WERI-Rb-1 (cell line): ENCODE data around the gene PIAS1.

Experiments used
- DNase-seq: peaks from one replicate; pipeline ENCODE4 v3.0.0-alpha.2; 2020
- H3K27ac ChIP-seq: fragments of 250-450 bp; sonication (Bioruptor Pico); 2 replicates; pipeline ENCODE4 v1.5.1; 2020; ENCODE audit warnings: mild to moderate bottlenecking, moderate library complexity
- H3K27me3 ChIP-seq: fragments of 250-450 bp; sonication (Bioruptor Pico); 2 replicates; pipeline ENCODE4 v1.5.1; 2021; ENCODE audit warnings: mild to moderate bottlenecking, low read depth, moderate library complexity; ENCODE audit not compliant: insufficient read depth, severe bottlenecking
- H3K36me3 ChIP-seq: fragments of 250-450 bp; sonication (Bioruptor Pico); 2 replicates; pipeline ENCODE4 v1.5.1; 2020; ENCODE audit warnings: mild to moderate bottlenecking, moderate library complexity
- H3K4me3 ChIP-seq: 2 replicates; pipeline ENCODE4 v1.5.1; 2011; ENCODE audit warnings: low read depth, mild to moderate bottlenecking, control low read depth, low read length
- H3K9me3 ChIP-seq: fragments of 250-450 bp; sonication (Bioruptor Pico); 2 replicates; pipeline ENCODE4 v1.5.1; 2021; ENCODE audit warnings: mild to moderate bottlenecking, moderate library complexity; ENCODE audit not compliant: severe bottlenecking
- CTCF ChIP-seq: IDR thresholded peaks from 2 replicates; pipeline ENCODE4 v1.5.1; 2011; ENCODE audit warnings: low read depth, mild to moderate bottlenecking, control low read depth, inconsistent platforms, low read length

Gene PIAS1

DNA sequence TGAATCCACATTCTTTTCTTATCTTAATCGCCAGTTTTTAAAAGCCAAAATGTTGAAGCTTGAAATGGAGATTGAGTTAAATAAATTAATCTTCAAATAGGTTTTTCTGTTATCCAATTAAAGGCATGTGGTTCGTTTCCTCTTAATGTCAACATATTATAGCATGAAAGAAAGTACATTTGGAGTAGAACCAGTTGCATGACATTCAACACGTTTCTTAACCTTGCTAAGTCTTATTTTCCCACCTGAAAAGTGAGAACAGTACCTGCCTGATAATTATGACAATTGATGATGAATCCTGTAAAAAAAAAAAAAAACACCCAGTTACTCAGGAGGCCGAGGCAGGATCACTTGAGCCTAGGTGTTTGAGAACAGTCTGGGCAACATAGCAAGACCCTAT, 29.3 kb downstream of the PIAS1 start:
- Histone ChIP-seq H3K36me3 (peaks cover 8% of the 10 kb centered on the region), H3K4me3 (no peak overlapping the region), H3K27me3 (no peaks in the 10 kb centered on the region), H3K27ac (no peak overlapping the region), H3K9me3 (no peaks in the 10 kb centered on the region)
- TF ChIP-seq CTCF: no peak
- DNase-seq: no peak

DNA sequence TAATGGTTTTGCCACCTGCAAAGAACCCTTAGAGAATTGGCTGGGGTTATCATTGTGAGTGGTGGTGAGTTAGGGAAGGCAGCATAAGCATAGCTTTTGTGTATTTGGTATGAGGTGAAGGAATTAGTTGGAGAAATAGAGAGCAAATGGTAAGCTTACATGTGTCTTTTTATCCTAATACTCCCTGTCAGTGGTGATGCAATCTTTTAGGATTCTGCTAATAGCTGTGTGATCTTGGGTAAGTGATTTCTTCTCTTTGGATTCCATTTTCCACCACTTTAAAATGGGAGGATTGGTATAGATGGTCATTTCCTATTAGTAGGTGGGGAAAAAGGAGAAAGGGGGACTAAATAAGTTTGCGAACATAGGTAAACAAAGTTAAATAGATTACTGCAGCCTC, 30.9 kb downstream of the PIAS1 start:
- no peak overlapping the region for H3K27ac ChIP-seq
- no peaks in the 10 kb centered on the region for H3K9me3 ChIP-seq
- no peak overlapping the region for H3K4me3 ChIP-seq
- H3K27me3 ChIP-seq: no peaks in the 10 kb centered on the region
- no peak for TF ChIP-seq CTCF
- DNase-seq: no peak
- H3K36me3 ChIP-seq: peaks cover 12% of the 10 kb centered on the region

DNA sequence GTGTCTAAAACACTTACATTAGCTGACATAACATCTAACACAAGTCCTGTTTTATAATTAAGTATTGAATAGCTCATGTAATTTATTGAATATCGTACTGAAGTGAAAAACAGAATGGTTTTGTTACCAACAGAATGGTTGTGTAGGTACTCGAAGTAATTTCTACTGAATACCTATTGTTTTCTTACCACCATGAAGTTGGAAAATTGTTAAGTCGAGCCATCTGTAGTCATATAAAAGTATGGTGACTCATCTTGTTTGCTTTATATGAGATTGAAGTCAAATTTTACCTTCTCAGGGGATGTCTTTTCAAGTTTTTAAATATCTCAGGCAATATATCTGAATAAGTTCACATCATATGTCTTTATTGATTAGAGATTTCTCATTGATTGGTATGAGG, 37.6 kb downstream of the PIAS1 start:
- peaks cover 30% of the 10 kb centered on the region for H3K36me3 ChIP-seq
- DNase-seq: no peak
- TF ChIP-seq CTCF: no peak
- H3K9me3 ChIP-seq: peaks cover 2% of the 10 kb centered on the region
- no peak overlapping the region for H3K27ac ChIP-seq
- no peaks in the 10 kb centered on the region for H3K27me3 ChIP-seq
- H3K4me3 ChIP-seq: no peak overlapping the region

DNA sequence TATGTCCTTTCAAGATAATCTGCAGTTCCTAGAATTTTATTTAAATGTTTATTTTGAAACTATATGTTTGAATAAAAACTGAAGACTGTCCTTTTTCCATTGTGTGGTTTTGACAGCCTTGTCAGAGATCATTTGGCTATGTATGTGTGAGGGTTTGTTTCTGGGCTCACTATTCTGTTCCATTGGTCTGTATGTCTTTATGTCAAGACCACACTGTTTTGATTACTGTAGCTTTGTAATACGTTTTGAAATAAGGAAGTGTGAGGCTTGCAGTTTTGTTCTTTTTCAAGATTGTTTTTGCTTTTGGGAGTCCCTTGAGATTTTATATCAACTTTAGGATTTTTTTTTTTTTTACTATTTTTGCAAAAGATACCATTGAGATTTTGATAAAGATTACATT, 42.0 kb downstream of the PIAS1 start:
- H3K27ac ChIP-seq: no peak overlapping the region
- no peaks in the 10 kb centered on the region for H3K27me3 ChIP-seq
- no peak for DNase-seq
- no peak for TF ChIP-seq CTCF
- peaks cover 4% of the 10 kb centered on the region for H3K9me3 ChIP-seq
- H3K4me3 ChIP-seq: no peak overlapping the region
- peaks cover 31% of the 10 kb centered on the region for H3K36me3 ChIP-seq

DNA sequence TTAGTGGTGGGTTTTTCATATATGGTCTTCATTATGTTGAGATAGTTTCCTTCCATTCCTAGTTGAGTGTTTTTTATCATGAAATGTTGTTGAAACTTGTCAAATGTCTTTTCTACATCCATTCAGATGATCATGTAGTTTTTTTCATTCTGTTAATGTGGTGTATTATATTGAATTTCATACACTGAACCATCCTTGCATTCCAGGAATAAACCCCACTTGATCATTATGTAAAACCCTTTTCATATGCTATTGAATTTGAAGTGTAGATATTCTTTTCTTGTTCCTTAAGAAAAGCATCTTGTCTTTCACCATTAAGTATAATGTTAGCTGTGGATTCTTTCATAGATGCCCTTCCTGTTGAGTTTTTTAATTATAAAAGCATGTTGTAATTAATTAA, 42.9 kb downstream of the PIAS1 start:
- Histone ChIP-seq H3K27me3 (no peaks in the 10 kb centered on the region), H3K4me3 (no peak overlapping the region), H3K9me3 (peaks cover 4% of the 10 kb centered on the region), H3K27ac (no peak overlapping the region), H3K36me3 (peaks cover 28% of the 10 kb centered on the region)
- DNase-seq: no peak
- TF ChIP-seq CTCF: no peak

- Histone ChIP-seq H3K9me3 (peaks cover 5% of the 10 kb centered on the region), H3K27me3 (no peaks in the 10 kb centered on the region), H3K4me3 (no peak overlapping the region), H3K27ac (no peak overlapping the region), H3K36me3 (peaks cover 21% of the 10 kb centered on the region)
- no peak for DNase-seq
- TF ChIP-seq CTCF: no peak
These were observed 44.4 kb downstream of the PIAS1 start for GRCh38 chr15:68098465-68098864.
